Inflammatory macrophage treated with lipopolysaccharide for 4 hours (primary cell): Measurements from ENCODE around the gene B3GALT5.

Experiments used
- DNase-seq: peaks from one replicate; pipeline ENCODE4 v3.0.0-alpha.2; 2020

B3GALT5 gene

GRCh38 chr21:39610703-39611102 lies 2.0 kb upstream of the B3GALT5 start:
- no peak for DNase-seq

GRCh38 chr21:39611551-39612190 lies 1.1 kb upstream of the B3GALT5 start:
- peak; percentile 4 for DNase-seq

- no peak for DNase-seq
Observed at GRCh38 chr21:39613041-39613934, 548 bp downstream of the B3GALT5 start.

- no peak for DNase-seq
Observed at GRCh38 chr21:39616211-39616772, 3.6 kb downstream of the B3GALT5 start.

- DNase-seq, result no peak
Observed at GRCh38 chr21:39620856-39621255, 8.1 kb downstream of the B3GALT5 start.

GRCh38 chr21:39625211-39625895 lies 12.6 kb downstream of the B3GALT5 start:
- no peak for DNase-seq

GRCh38 chr21:39628385-39628784 lies 15.6 kb downstream of the B3GALT5 start:
- DNase-seq, result no peak

GRCh38 chr21:39630191-39630591 lies 17.5 kb downstream of the B3GALT5 start:
- no peak for DNase-seq

GRCh38 chr21:39630827-39631226 lies 18.1 kb downstream of the B3GALT5 start:
- DNase-seq, result no peak

GRCh38 chr21:39631842-39632562 lies 19.3 kb downstream of the B3GALT5 start:
- DNase-seq, result no peak

- no peak for DNase-seq
Observed at GRCh38 chr21:39632796-39633442, 20.2 kb downstream of the B3GALT5 start.

- no peak for DNase-seq
Observed at GRCh38 chr21:39633770-39634181, 21.0 kb downstream of the B3GALT5 start.

- DNase-seq, result no peak
Observed at GRCh38 chr21:39634507-39634906, 21.8 kb downstream of the B3GALT5 start.

GRCh38 chr21:39637197-39637970 lies 24.6 kb downstream of the B3GALT5 start:
- no peak for DNase-seq

GRCh38 chr21:39637971-39638240 lies 25.2 kb downstream of the B3GALT5 start:
- DNase-seq, result no peak

- no peak for DNase-seq
Observed at GRCh38 chr21:39638281-39638680, 25.5 kb downstream of the B3GALT5 start.

GRCh38 chr21:39640754-39641153 lies 28.0 kb downstream of the B3GALT5 start:
- DNase-seq, result no peak

GRCh38 chr21:39641827-39642450 lies 29.2 kb downstream of the B3GALT5 start:
- no peak for DNase-seq

GRCh38 chr21:39644062-39644560 lies 31.4 kb downstream of the B3GALT5 start:
- no peak for DNase-seq

GRCh38 chr21:39645331-39645730 lies 32.6 kb downstream of the B3GALT5 start:
- DNase-seq, result no peak

- DNase-seq, result no peak
Observed at GRCh38 chr21:39647476-39647875, 34.7 kb downstream of the B3GALT5 start.
